SK-N-SH (cell line): ENCODE data around the gene PALM. TPM values are rescaled to one million over a fixed set of nuclear protein-coding genes. Genes with fewer than 3 reads are reported as not detected.

Source experiments
- CTCF ChIA-PET: fragments of 300-600, 350-600 bp; formaldehyde crosslinking; extraction: SDS; loops from one replicate; lab custom pipeline; 2021; lab: Yijun Ruan, JAX
- POLR2A ChIA-PET: fragments of 350-600 bp; sonication (Branson Sonifier 250); formaldehyde crosslinking; extraction: SDS; loops from one replicate; lab custom pipeline; 2020; ENCODE audit warnings: antibody characterized with exemption, inconsistent platforms; lab: Yijun Ruan, JAX
- DNase-seq: peaks from one replicate; pipeline ENCODE4 v3.0.0; 2012
- H2AFZ ChIP-seq: fragments of 200-600 bp; sonication (generic); 2 replicates; pipeline ENCODE4 v1.8.1; 2016; ENCODE audit warnings: antibody characterized with exemption, mild to moderate bottlenecking, low read depth
- H3F3A ChIP-seq: fragments of 200-600 bp; sonication (generic); replicated peaks from 2 replicates; pipeline ENCODE3; 2016; ENCODE audit warnings: antibody characterized with exemption, mild to moderate bottlenecking; ENCODE audit not compliant: insufficient read depth
- H3K27ac ChIP-seq, 2 experiments: fragments of 200-500 bp in 1 of 2; fragments of 200-600 bp in 1 of 2; sonication (Bioruptor generic) in 1 of 2; sonication (generic), shearing (Covaris generic) in 1 of 2; 2 replicates each; pipeline versions ENCODE4 v1.5.1 to v1.6.1; 2014 to 2016; ENCODE audit warnings: low read depth in 2 of 2, inconsistent platforms in 1 of 2, low read length in 1 of 2, mild to moderate bottlenecking in 1 of 2, mixed read lengths in 1 of 2
- H3K27me3 ChIP-seq: fragments of 200-600 bp; sonication (generic), shearing (Covaris generic); 2 replicates; pipeline ENCODE4 v1.6.1; 2016; ENCODE audit warnings: mixed run types; ENCODE audit not compliant: insufficient read depth
- H3K36me3 ChIP-seq, 2 experiments: fragments of 200-500 bp in 1 of 2; fragments of 200-600 bp in 1 of 2; sonication (Bioruptor generic) in 1 of 2; sonication (generic) in 1 of 2; replicated peaks in 1 of 2; 2 replicates each; pipeline versions ENCODE3 to v1.5.1; 2014 to 2016; ENCODE audit warnings: low read length in 1 of 2, mild to moderate bottlenecking in 1 of 2; ENCODE audit not compliant: insufficient read depth in 2 of 2, control insufficient read depth in 1 of 2
- H3K4me1 ChIP-seq, 2 experiments: fragments of 200-500 bp in 1 of 2; fragments of 200-600 bp in 1 of 2; sonication (Bioruptor generic) in 1 of 2; sonication (generic), shearing (Covaris generic) in 1 of 2; 2 replicates each; pipeline versions ENCODE4 v1.5.1 to v1.6.1; 2014 to 2016; ENCODE audit warnings: low read depth in 1 of 2, low read length in 1 of 2, mixed run types in 1 of 2; ENCODE audit not compliant: insufficient read depth in 2 of 2, control insufficient read depth in 1 of 2
- H3K4me2 ChIP-seq: fragments of 200-600 bp; sonication (generic), shearing (Covaris generic); 2 replicates; pipeline ENCODE4 v1.6.1; 2017; ENCODE audit warnings: mixed run types
- H3K4me3 ChIP-seq, 2 experiments: fragments of 200-500 bp in 1 of 2; fragments of 200-600 bp in 1 of 2; sonication (Bioruptor generic) in 1 of 2; sonication (generic), shearing (Covaris generic) in 1 of 2; 2 replicates each; pipeline versions ENCODE4 v1.5.1 to v1.8.1; 2014 to 2016; ENCODE audit warnings: low read depth in 2 of 2, inconsistent platforms in 1 of 2, low read length in 1 of 2, mild to moderate bottlenecking in 1 of 2, mixed read lengths in 1 of 2, moderate library complexity in 1 of 2
- H3K79me2 ChIP-seq: fragments of 200-600 bp; sonication (generic); 2 replicates; pipeline ENCODE4 v1.8.1; 2017; ENCODE audit warnings: mild to moderate bottlenecking; ENCODE audit not compliant: insufficient read depth
- H3K9ac ChIP-seq: fragments of 200-600 bp; sonication (generic); 2 replicates; pipeline ENCODE4 v1.6.1; 2017; ENCODE audit warnings: mixed run types
- H3K9me2 ChIP-seq: fragments of 200-600 bp; sonication (generic); 2 replicates; pipeline ENCODE4 v1.6.1; 2017; ENCODE audit warnings: mixed run types
- H3K9me3 ChIP-seq: fragments of 200-600 bp; sonication (generic); 2 replicates; pipeline ENCODE4 v1.6.1; 2017; ENCODE audit warnings: mixed run types, mild to moderate bottlenecking, moderate library complexity
- H4K20me1 ChIP-seq: fragments of 200-600 bp; sonication (generic); 2 replicates; pipeline ENCODE4 v1.6.1; 2017; ENCODE audit warnings: mild to moderate bottlenecking, mixed run types; ENCODE audit not compliant: insufficient read depth
- CHD2 ChIP-seq: fragments of 150-350 bp; IDR thresholded peaks from 2 replicates; pipeline ENCODE4 v1.6.1; 2018; ENCODE audit warnings: low read length; ENCODE audit not compliant: partially characterized antibody
- ELF1 ChIP-seq: IDR thresholded peaks from 2 replicates; pipeline ENCODE4 v1.4.0; 2012
- FOXJ3 ChIP-seq: sonication (generic); formaldehyde crosslinking; IDR thresholded peaks from 2 replicates; pipeline ENCODE4 v1.5.1; 2020; ENCODE audit warnings: mild to moderate bottlenecking, missing genetic modification reagents
- GABPA ChIP-seq: IDR thresholded peaks from 2 replicates; pipeline ENCODE4 v1.4.0; 2012; ENCODE audit warnings: low read depth, mild to moderate bottlenecking
- NRF1 ChIP-seq: IDR thresholded peaks from 2 replicates; pipeline ENCODE4 v1.6.1; 2012; ENCODE audit warnings: low read depth, mild to moderate bottlenecking, low read length
- RCOR1 ChIP-seq: fragments of 150-350 bp; IDR thresholded peaks from 2 replicates; pipeline ENCODE4 v1.6.1; 2017; ENCODE audit warnings: antibody characterized with exemption, low read length
- RFX5 ChIP-seq: IDR thresholded peaks from 2 replicates; pipeline ENCODE4 v1.6.1; 2012; ENCODE audit warnings: mild to moderate bottlenecking, improper control_type of control experiment, low read length
- RXRA ChIP-seq: IDR thresholded peaks from 2 replicates; pipeline ENCODE4 v1.4.0; 2012; ENCODE audit warnings: low read depth, mild to moderate bottlenecking, borderline replicate concordance
- SIN3A ChIP-seq: IDR thresholded peaks from 2 replicates; pipeline ENCODE4 v1.6.1; 2012; ENCODE audit warnings: low read depth, mild to moderate bottlenecking, low read length, moderate library complexity, borderline replicate concordance
- TCF12 ChIP-seq: IDR thresholded peaks from 2 replicates; pipeline ENCODE4 v1.4.0; 2012
- WGBS: methylation state at CpG from one replicate; pipeline ENCODE4 v1.1.6; 2017; ENCODE audit warnings: low lambda C conversion rate; 5-methylcytosine and 5-hydroxymethylcytosine counted together
- polyA plus RNA-seq, 3 experiments: library from polyadenylated mRNA; depleted of rRNA; stranded (reverse); fragments of >200 nt; gene quantifications; 2 replicates each; pipeline ENCODE4 v1.2.3, GENCODE V29; 2012
- TF ChIP-seq, protein P1 (sequence below): IDR thresholded peaks from 2 replicates; pipeline ENCODE4 v1.4.0; 2012; ENCODE audit warnings: low read depth
- TF ChIP-seq, protein P2 (sequence below): IDR thresholded peaks from 2 replicates; pipeline ENCODE4; 2012

The PALM gene
- polyA plus RNA-seq, 1 of the 3 experiments (the other 2 are of a cell fraction): 15.6 TPM

DNA sequence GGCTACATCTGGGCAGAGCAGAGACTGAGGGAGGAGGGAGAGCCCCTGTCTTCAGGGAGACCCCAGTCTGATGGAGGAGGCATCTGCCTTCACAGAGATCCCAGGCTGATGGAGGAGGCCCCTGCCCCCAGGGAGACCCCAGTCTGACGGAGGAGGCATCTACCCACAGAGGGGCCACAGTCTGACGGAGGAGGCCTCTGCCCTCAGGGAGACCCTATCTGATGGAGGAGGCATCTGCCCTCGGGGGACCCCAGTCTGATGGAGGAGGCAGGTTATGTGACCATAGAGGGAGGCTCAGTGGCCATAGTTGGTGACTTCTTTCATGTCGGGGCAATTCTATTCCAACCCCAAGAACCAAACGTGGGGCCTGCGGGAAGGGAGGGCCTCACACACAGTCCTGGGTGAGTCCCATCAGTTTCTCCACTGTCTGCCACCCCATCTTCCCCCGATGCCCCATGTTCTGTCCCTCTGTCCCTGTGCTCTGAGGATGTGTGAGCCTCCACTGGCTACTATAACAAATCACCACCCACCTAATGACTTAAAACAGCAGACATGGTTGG is 56.5 kb downstream of the PALM start:
- Histone ChIP-seq H3K9me3 (no peaks in the 10 kb centered on the region), H3K27me3 (no peaks in the 10 kb centered on the region), H3K79me2 (no peaks in the 10 kb centered on the region), H3K9me2 (no peaks in the 10 kb centered on the region), H3K4me2 (no peak overlapping the region), H3K27ac (no peak overlapping the region), H3K9ac (no peak overlapping the region), H3K36me3 (no peaks in the 10 kb centered on the region), H3F3A (peaks cover 7% of the 10 kb centered on the region), H3K4me3 (no peak overlapping the region), H3K4me1 (no peaks in the 10 kb centered on the region), H2AFZ (no peak overlapping the region), H4K20me1 (no peaks in the 10 kb centered on the region)
- CTCF ChIA-PET: no interaction called here
- DNase-seq: no peak
- POLR2A ChIA-PET: no interaction called here
- TF ChIP-seq FOXJ3 (CRISPR knock-in tag) (no peak), ELF1 (no peak), CHD2 (no peak), RCOR1 (no peak), SIN3A (no peak), RFX5 (no peak), TCF12 (no peak), RXRA (no peak)
- TF ChIP-seq, protein P1, sequence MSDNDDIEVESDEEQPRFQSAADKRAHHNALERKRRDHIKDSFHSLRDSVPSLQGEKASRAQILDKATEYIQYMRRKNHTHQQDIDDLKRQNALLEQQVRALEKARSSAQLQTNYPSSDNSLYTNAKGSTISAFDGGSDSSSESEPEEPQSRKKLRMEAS: no peak
- TF ChIP-seq, protein P2, sequence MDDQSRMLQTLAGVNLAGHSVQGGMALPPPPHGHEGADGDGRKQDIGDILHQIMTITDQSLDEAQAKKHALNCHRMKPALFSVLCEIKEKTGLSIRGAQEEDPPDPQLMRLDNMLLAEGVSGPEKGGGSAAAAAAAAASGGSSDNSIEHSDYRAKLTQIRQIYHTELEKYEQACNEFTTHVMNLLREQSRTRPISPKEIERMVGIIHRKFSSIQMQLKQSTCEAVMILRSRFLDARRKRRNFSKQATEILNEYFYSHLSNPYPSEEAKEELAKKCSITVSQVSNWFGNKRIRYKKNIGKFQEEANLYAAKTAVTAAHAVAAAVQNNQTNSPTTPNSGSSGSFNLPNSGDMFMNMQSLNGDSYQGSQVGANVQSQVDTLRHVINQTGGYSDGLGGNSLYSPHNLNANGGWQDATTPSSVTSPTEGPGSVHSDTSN: no peak
- 56% methylated on average over 4 of the region's 7 CpGs for WGBS

DNA sequence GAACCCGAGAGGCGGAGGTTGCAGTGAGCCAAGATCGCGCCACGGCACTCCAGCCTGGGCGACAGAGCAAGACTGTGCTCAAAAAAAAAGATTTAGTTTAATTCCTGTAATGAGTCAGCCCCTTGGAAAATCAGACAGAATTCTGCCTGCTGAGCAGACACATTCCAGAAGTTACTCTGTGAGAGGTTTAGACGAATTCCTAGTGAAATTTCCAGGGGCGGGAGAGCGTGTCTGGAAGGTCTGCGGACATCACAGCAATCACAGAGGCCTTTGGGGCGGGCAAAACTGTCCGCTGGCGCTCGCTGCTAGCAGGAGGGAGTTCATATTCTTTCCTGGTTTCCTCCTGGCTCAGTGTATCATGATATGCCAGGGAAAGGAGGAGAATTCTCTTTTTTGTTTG is 59.7 kb downstream of the PALM start:
- ChIA-PET CTCF (interaction anchor here (1.0 to 1.5 kb wide), 3 partner anchors 63 to 233 kb away, joined by 3 to 8 read pairs (median 5); partner anchors contain the start of gene PRTN3), POLR2A (no interaction called here)
- DNase-seq: no peak
- Histone ChIP-seq H3K27me3 (no peaks in the 10 kb centered on the region), H4K20me1 (no peaks in the 10 kb centered on the region), H3K9me3 (no peaks in the 10 kb centered on the region), H3K9me2 (no peaks in the 10 kb centered on the region), H3K4me2 (no peak overlapping the region), H3K4me3 (no peak overlapping the region), H3K36me3 (no peaks in the 10 kb centered on the region), H3K79me2 (no peaks in the 10 kb centered on the region), H3K27ac (no peak overlapping the region), H3K9ac (no peak overlapping the region), H2AFZ (no peak overlapping the region), H3F3A (peaks cover 7% of the 10 kb centered on the region), H3K4me1 (no peaks in the 10 kb centered on the region)
- TF ChIP-seq SIN3A: no peak
- TF ChIP-seq NRF1: no peak
- no peak for TF ChIP-seq GABPA
- WGBS: 64% methylated on average over 8 of the region's 14 CpGs
